ENCODE measurements around the gene TDG. TPM values are rescaled to one million over a fixed set of nuclear protein-coding genes. Genes with fewer than 3 reads are reported as not detected.

TDG gene
- total RNA-seq, 1 donor = 45.8 TPM

- TF ChIP-seq CTCF (IDR thresholded peaks at IDR 0.05; ENCODE audit: insufficient read depth, low read depth, low read length) = no peak
- no peak for DNase-seq (ENCODE audit: low read depth)
- no peak overlapping the region for H3K4me3 ChIP-seq (ENCODE audit: low read depth, low read length)
Observed at GRCh38 chr12:103948746-103949406, 16.8 kb upstream of the TDG start.

- H3K4me3 ChIP-seq (ENCODE audit: low read depth, low read length) = no peak overlapping the region
- no peak for DNase-seq (ENCODE audit: low read depth)
- no peak for TF ChIP-seq CTCF (IDR thresholded peaks at IDR 0.05; ENCODE audit: insufficient read depth, low read depth, low read length)
Observed at GRCh38 chr12:103952497-103952896, 13.2 kb upstream of the TDG start.

- DNase-seq (ENCODE audit: low read depth) = no peak
- H3K4me3 ChIP-seq (ENCODE audit: low read depth, low read length) = peak overlapping the region; percentile 82
- no peak for TF ChIP-seq CTCF (IDR thresholded peaks at IDR 0.05; ENCODE audit: insufficient read depth, low read depth, low read length)
Observed at GRCh38 chr12:103955811-103956508, 9.7 kb upstream of the TDG start.

GRCh38 chr12:103956509-103957027 is 9.1 kb upstream of the TDG start:
- peak overlapping the region; percentile 82 for H3K4me3 ChIP-seq (ENCODE audit: low read depth, low read length)
- no peak for DNase-seq (ENCODE audit: low read depth)
- no peak for TF ChIP-seq CTCF (IDR thresholded peaks at IDR 0.05; ENCODE audit: insufficient read depth, low read depth, low read length)

GRCh38 chr12:103957865-103958388 is 7.7 kb upstream of the TDG start:
- TF ChIP-seq CTCF (IDR thresholded peaks at IDR 0.05; ENCODE audit: insufficient read depth, low read depth, low read length) = no peak
- no peak overlapping the region for H3K4me3 ChIP-seq (ENCODE audit: low read depth, low read length)
- no peak for DNase-seq (ENCODE audit: low read depth)

GRCh38 chr12:103958621-103959020 is 7.1 kb upstream of the TDG start:
- no peak for TF ChIP-seq CTCF (IDR thresholded peaks at IDR 0.05; ENCODE audit: insufficient read depth, low read depth, low read length)
- DNase-seq (ENCODE audit: low read depth) = no peak
- H3K4me3 ChIP-seq (ENCODE audit: low read depth, low read length) = no peak overlapping the region

Measured in fibroblast of villous mesenchyme (primary cell).